Stimulated activated CD4-positive, alpha-beta T cell treated with anti-CD3 and anti-CD28 coated beads, TNF-alpha, amount 100 ng/mL, for 4 hours (primary cell): ENCODE results near the gene GSG1L.

ENCODE experiments used
- DNase-seq, 3 experiments: peaks; one replicate each; pipeline ENCODE4 v3.0.0-alpha.2; 2020; ENCODE audit warnings: low read depth in 3 of 3

Gene GSG1L

DNA sequence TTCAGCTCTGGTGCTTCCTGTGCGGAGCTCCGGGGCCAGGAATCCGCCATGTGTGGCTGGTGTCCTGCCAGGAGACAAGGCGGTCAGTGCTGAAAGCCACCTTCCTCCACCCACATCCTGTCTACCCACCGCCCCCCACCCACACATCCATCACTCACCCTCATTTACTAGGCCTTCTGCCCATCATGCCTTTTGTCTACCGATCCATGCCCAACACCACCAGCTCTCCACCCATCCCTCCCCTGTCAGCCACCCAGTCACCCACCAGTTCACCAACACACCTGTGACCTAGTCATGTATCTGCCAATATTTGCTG is 272.2 kb downstream of the GSG1L start:
- DNase-seq, result no peak

DNA sequence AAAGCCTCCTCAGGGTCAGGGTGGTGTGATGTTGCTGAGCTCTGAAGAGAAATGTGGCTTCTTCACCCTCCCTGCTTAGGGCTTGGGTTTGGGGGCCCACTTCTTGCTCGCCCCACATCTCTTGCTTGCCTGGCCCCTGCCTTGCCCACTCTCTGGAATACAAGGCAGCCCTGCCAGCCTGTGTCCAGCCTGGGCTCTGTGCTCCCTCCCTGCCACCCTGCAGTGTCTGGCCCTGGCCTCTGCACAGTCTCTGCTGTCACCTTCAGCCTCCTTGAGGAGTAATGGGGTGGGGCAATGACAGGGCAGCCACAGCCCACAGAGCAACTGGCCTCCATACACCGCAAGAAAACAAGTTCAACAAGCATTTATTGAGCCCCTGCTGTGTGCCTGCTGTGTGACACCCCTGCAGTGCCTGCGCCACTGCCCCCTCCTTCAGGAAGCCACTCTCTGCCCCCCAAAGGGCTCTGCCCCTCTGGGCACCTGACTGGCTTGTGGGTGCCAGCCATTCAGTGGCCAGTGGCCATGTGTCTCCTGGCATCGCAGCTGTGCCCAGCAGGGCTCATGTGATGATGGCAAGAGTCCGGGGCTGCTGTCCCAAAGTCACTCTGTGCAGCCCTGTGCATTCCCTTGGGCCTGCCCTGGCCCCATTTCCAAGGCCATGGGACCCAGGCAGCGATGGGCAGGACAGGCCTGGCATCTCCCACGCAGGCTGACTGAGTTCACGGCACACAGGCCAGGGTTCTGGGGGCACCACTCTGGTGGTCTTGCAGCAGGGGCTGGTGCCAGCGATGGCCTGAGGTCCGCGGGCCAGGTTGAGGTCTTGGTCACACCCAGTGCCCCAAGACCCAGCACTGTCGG is 272.7 kb downstream of the GSG1L start:
- DNase-seq, result no peak

DNA sequence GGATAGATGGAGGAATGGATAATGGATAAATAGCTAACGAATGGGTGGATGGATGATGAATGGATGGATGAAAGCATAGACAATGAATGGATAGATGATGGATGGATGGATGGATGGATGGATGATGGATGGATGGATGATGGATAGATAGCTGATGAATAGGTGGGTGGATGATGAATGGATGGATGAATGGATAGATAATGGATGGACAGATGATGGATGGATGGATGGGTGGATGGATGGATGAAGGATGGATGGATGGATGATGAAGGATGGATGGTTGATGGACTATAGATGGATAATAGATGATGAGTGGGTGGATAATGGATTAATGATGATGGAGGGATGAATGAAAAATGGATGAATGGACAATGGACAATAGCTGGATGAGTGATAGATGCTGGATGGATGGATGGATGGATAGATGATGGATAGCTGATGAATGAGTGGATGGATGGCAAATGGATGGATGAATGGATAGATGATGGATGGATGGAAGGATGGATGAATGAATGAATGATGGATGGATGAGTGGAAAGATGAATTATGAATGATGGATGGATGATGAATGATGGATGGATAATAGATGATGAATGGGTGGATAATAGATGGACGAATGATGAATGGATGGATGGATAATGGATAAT is 273.8 kb downstream of the GSG1L start:
- DNase-seq, result no peak

DNA sequence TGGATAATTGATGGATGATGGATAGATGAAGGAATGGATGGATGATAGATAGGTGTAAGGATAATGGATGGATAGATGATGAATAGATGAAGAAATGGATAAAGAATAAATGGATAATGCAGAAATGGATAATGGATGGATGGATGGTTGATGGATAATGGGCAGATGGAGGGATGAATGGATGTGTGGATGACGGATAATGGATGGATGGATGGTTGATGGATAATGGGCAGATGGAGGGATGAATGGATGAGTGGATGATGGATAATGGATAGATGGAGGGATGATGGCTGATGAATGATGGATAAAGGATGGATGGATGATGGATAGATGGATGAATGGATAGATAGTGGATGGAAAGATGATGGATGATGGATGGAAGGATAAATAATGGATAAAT is 274.4 kb downstream of the GSG1L start:
- DNase-seq, result no peak

DNA sequence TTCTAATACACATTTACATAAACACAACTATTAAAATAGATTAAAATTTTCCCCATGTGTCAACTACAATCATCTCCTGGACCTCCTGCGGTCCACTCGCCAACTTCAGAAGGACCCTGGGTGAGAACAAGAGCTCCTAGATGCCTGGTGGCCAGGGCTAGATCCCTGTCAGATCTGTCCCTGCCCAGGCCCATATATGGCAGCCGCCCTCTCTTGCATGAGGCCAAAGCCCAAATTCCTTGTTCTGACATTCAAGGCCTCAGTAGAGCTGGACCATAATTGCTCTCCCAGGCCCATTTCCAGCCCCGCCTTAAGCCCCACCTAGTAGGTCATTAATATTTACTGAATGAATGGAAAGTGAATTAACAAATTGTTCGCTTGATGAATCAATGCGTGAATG is 275.8 kb downstream of the GSG1L start:
- DNase-seq, result no peak

DNA sequence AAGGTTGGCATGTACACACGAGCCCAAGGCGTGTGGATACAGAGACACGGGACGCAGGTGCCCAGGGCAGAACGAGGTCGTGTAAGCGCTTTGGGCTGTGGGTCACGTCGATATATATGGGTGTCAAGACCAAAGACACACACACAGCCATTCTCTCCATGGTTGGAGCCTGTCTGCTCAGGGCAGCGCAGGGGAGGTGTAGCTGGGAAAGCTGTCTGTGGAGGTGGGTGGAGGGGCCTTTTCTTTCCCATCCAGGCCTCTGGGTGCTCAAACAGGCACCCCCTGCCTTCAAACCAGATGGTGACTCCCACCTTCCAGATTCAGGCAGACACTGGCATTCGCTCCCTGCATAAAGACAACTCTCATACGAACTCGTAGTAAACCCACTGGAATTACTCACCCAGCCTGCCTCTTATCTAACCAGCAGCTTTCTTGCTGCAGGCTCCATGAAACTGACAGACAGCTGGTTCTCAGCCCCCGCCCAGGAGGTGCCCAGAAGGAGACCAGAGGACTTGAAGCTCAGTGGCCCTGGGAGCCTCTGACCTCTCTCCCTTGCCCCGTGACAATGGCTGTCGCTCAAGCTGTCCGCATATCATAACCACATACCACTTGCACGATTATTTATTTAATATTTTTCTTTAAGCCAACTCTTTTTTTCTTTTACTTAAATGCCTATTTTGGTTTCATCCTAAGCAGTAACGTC is 276.4 kb downstream of the GSG1L start:
- no peak for DNase-seq

DNA sequence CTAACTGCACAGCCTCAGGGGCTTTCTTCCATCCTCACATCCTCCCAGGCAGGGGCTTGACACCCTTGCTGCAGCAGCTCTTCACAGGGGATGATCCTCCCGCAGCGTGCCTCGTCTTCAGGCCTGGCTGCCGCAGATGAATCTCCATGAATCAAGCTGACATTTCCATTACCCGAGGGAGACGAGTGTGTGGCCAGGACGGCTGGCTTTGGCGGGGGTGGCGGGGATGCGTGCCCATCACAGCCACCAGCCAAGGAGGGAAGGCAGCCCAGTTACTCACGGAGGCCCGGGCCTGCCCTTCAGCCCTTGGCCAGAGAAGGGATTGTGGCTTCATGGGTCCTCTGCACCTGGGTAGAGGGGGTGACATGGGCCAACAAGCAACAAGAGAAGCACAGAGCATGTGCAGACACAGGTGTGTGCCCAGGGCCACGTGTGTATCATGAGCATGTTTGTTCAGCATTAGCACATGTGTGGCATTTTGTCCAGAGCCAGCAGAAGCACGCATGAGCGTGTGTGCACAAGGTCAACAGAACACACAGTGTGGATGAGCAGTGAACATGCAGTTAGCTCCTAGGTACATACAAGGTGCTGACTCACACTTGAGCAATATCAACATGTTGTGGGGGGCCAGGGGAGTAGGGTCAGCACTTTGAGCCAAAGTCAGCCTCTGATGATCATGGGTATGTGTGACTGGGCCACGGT is 277.1 kb downstream of the GSG1L start:
- no peak for DNase-seq

DNA sequence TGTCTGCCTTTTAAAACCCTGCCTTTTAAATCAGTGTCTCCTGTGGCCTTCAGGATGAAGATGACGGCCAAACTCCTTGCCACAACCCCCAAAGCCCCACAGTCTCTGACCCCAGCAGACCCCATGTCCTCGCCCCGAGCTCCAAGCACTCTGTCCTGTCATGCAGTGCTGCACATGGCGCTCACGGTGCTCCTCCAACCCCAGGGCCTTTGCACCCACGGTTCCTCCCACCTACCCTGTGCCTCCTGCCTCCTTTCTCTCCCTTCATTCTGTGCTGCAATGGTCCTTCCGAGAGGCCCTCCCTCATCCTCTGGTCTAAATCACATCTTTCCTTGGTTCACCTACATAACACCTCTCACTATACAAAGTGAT is 278.2 kb downstream of the GSG1L start:
- DNase-seq, result no peak

DNA sequence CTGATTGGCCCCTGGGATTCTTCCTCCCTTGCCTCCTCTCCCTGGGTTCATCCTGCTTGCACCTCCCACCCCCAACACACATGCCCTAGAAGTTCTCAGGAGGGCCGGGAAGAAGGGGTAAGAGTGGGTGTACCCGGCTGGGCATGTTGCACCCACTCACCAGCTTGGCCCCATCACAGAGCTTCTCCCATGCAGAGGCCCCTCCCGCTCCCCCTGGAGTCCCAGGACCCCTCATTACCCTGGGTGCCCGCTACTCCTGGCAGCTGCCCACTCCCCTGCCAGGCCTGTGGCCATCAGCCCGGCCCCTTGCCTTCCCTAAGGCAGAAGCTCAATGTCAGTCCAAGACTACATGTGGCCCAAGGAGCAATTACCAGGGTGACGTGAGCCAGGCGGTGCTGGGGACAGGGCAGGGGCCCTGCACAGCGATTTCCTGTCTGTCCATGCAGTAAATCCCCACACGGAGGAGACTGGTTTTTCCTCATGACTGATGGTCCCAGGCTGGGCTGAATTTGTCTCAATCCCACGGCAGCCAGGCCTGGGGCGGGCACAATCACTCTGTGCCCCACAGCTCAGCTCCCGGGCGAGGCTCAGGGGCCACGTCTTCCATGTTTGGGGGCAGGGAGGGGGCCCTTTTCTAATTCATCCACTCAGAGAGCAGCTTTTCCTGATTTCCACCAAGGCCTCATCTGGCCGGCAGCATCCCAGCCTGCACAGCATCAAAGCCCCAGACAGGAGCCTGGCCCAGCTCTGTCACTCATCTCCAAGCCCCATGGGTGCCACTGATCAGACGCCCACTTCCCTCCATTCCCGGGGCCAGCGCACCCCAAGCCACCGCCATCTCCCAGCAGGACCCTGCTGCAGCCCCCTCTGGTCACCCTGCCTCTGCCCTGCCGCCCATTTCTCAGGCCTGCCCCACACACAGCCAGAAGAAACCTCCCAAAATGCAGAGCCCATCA is 278.9 kb downstream of the GSG1L start:
- DNase-seq, result no peak

DNA sequence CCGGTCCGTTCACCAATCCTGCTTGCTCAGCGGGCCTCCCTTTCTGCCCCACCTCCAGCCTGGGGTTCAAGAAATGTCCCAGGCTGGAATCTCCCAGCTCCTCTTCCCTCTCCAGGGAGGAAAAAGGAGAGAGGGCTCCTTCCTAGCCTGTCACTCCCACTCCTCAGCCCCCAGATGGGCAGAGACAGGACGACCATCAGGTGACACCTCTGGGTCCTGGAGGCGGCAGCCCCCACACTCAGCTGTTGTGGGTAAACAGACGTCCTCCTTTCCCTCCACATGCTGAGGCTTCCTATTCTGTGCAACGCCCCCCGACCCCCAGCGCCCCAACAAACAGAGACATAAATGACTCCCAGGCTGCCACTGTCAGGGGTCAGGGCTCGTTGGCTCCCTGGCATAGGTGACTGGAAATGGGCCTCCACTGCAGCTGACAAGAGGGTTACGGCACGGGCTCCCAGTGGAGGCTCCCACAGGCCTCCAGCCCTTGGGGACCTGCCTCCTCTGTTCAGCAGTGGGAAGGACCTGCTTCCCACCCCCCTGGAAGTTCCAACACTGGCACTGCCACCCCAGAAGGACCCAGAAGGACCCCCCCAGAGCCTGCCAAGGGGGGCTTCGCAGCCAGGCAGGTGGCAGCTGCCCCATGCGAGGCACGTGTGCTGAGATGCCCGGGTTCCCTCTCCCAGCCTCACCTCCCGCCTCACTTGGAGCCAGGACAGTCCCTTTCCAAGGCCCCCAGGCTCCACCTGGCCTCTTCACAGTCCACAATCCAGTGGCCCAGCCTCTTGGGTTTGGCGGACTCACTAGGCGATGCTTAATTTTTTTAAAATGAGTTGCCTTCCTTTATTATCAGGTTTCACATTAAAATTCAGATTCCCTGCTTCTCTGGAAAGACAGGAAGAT is 281.3 kb downstream of the GSG1L start:
- DNase-seq, result no peak

DNA sequence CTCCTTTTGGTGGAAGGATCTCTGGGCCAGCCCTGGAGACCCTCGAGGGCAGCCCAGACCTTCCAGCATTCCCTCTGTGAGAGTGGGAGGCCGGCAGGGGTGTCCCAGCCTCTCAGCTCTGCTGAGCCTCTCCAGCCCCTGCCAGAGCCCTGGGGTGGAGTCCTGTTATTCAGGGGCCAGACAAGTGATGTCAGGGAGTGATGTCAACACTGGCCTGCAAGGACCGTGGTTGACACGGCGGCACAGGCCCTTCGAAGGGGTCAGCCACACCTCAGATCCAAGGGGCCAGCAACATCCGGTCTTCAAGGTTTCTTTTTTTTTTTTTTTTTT is 282.4 kb downstream of the GSG1L start:
- DNase-seq, result no peak

DNA sequence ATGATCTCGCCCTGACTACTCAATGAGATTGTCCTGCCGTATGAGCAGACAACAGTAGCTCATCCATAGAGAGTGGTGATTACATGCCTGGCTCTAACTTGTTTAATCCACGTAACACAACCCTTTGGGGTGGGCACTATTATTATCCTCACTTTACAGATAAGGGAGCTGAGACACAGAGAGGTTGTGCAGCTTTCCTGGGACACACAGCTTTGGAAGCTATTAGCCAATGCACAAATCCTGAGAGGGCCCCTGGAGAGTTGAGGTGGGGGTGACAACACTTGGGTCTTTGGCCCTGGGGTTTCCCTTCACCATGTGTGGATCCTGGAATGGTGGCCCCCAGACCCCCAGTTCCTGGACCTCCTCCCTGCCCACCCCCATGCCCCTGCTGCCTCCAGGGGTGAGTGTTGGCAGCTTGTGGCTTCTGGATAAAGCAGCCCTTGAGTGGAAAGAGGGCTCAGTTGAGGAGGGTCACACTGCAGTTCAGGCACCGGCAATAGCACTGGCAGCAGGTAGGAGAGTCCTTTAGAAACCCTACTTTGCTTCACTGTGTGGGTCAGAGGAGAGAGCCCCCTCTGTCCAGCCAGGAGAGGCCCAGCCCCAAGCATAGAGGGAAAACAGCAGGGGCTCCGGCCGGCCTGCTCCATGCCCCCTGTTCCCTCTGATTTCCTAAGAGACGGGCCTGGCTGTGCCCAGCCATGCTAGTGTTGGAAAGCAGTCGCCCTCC is 282.9 kb downstream of the GSG1L start:
- no peak for DNase-seq

DNA sequence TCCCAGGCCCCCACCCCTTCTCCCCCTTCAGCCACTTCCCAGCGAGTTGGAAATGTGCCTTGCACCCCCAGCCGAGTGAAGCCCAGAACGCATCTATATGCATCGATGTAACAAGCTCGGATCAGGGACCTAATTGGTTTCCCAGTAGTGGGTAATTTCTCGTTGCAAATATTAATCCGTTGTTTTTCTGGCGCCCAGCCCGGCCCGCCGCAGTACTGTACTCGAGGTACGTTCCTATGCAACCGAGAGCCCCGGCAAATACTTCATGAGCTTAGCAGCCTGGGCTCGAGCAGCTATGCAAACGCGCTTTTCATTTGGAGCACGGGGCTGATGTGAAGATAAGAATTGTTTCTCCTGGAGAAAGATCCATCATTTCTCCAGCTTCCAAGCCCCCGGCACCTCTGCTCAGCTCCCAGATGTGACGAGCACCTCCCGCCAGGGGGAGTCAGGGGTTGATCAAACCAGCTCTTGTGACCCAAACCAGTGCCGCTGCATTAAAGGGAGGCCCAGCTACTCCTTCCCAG is 283.8 kb downstream of the GSG1L start:
- DNase-seq, result no peak

DNA sequence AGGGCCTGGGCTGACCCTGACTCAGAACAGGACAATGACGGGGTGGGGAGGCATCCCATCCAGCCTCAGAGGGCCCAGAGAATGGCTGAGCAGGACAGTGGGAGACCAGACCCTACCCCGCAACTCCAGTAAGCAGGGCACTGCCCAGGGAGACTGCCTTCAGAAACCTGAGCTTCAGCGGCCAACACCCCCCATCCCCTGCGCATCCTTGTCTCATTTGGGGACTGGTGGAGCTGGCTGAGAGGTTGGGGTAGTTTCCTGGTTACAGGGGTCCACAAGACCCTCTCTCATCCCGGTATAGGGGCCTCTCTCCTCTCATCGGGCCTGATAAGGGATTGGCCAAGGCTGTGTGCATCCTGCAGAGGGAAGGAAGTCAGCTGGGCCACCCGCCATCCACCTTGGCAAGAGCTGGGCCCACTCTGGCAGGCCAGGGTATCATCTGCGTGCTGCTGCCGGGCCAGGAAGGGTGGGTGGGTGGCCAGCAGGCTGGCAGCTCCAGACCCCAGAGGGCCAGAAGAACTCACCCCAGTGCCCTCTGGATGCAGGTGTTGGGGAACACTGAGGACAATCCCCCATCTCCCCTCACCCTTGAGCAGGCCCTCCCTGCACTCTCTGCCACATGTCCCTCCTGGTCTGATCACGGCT is 284.5 kb downstream of the GSG1L start:
- no peak for DNase-seq

DNA sequence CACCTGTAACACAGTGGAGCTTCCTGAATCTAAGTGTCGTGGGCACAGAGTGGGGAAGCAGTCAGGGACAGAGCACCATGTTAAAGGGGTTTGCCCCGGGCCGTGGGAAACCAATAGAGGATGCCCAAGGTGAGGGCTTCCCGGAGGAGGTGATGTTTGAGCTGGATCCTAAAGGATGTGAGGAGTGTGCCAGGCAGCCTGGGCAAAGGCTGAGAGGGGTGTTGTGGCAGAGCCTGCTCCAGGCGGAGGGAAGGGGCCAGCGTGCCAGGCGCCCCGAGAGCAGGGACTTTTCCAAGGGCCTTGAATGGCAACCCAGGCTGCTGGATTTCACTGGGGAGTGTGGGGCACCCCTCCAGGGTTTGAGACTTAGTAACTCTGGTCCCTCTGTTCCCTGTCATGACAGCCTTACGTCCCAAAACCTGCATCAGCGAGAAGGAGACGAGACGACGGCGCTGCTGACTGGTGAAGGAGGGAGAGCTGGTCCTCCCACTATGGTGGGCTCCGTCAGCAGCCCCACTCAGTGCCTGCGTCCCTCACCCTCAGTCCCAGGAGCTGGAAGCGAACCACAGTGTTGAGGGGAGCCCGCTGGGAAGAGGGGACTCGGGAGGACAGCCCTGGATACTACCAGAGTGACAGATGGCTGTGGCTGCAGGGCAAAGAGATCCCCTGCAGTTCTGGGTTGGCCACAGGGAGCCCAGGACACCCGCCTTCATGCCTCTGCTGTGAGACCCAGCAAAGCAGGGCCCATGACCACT is 285.2 kb downstream of the GSG1L start:
- no peak for DNase-seq

DNA sequence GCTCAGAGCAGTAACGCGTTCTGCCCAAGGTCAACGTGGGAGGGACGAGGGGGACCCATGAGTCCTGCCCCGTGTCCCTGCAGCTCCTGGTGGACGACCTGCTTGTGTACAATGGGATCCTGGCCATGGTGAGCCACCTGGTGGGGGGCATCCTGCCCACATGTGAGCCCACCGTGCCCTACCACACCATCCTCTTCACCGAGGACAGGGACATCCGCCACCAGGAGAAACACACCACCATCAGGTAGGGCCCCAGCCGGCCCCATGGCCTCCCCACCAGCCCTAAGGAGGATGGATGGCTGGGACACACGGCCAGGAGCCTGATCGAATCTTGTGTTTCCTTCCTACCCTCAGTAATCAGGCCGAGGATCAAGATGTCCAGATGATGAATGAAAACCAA is 286.0 kb downstream of the GSG1L start:
- DNase-seq, result no peak

DNA sequence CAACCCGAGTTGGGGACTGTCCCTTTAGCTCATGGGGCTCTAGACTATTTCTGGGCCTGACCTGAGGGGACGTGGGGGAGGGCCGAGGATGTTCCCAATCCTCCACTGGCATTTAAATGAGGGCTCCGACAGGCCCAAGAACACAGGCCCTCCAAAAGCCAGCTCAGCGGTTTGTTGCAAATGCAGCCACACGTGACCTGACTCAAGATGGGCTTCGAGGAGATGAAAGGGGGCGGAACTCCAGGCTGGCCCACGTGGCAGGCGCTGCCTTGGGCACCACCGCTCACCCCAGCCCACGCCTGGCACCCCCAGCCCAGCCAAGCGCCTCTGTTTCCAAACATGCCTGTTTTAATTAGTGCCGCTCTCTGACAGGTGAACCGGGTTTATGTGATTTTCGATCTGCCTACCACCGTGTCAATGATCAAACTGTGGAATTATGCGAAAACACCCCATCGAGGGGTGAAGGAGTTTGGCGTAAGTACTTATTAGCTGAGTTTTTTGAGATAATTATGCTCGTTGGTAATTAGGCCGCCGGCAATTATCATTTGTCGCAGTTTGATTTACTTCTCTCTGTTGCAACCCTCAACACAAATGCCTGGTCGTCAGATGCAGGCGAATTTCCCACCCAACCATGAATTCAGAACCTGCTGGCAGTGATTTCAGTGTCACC is 286.8 kb downstream of the GSG1L start:
- DNase-seq, result no peak

DNA sequence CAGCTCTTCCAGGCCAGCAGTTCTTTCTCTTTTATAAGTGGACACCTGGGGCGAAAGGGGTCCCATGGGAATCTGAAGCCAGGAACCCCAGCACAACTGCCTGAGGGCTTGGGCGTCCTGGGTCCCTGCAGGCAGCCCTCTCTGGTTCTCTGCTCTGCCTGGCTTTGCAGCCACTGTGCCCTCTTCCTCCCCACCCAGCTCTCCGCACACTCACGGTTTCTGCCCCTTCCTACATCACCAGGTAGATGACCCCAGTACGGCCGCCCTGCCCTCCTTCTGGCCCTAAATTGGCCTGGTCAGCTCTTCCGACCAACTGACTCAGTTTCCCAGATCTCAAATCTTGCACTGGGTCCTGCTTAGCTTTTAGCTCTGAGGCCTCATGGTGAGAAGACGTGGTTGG is 288.3 kb downstream of the GSG1L start:
- no peak for DNase-seq
